ENCODE results near the gene TCERG1L.

TCERG1L gene

DNA sequence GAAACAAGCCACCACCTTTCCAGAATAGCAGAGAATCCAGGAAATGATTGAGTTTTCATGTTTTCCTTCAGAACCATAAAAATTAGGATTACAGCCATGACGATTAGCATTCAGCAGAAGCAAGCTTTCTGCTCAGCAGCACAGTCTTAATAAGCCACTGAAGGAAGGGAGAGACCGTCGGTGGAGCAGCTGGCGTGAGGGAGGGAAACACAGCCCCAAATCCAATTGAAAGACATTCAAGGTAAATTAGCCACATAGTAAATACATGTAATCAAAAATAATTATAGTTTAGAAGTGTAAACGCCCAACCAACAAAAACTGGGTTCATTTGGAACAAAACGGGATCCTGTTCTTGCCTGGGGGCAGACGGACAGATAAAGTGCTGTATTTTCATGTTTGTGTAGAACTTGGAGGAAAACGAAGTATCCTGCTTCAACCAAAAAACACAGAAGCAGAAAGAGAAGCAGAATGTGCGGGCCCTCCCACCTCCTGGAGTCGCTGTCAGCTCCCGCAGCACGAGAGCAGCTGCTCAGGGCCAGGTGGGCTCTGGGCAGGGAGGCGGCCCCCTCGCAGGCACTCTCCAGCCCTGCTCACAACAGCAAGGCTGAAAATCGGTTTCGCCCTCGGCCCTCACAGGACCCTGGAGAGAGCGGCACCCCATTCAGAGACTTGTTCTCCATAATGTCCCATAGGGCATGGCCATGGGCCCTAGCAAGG is 84.9 kb downstream of the TCERG1L start:
- DNase-seq (ENCODE audit: low spot score) = no peak

DNA sequence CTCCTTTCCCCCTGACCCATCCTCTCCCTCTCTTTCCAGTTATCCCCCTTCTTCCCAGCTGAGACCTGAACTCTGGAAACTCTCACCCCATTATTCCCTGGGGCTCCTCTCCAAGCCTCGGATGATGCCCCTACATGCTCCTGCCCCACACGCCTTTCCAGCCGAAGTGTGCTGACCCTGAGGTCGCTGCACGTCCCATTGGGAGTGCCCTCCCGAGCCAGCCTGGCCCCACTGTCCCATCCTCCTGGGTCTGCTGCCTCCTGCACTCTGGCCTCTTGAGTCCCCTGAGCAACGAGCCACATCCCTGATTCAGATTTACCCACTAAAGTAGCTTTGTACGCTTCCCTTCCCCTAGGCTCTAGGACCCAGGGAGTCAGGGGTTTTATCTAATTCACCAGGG is 87.4 kb downstream of the TCERG1L start:
- DNase-seq (ENCODE audit: low spot score) = no peak

- no peak for DNase-seq (ENCODE audit: low spot score)
Observed at GRCh38 chr10:131223422-131223821, 88.1 kb downstream of the TCERG1L start.

DNA sequence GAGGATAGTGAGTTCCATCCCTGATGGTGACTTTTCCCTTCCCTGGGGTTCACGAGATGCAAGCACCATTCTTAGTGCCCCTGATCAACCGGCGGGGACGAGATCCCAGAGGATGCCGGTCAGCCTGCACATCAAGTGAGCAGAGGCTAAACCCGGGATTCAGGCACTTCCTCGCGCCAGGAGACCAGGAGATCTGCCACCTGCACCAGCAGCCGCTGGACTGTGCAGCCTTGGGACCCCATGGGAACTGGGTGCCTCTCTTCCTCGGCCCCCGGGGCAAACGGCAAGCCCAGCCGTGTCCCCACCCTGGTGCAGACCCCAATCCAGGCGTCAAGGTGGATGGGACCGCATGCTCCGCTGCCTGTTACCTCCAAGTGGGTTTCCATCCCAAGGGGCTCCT is 88.5 kb downstream of the TCERG1L start:
- DNase-seq (ENCODE audit: low spot score) = no peak

- DNase-seq (ENCODE audit: low spot score) = no peak
Observed at GRCh38 chr10:131221632-131222277, 89.8 kb downstream of the TCERG1L start.

DNA sequence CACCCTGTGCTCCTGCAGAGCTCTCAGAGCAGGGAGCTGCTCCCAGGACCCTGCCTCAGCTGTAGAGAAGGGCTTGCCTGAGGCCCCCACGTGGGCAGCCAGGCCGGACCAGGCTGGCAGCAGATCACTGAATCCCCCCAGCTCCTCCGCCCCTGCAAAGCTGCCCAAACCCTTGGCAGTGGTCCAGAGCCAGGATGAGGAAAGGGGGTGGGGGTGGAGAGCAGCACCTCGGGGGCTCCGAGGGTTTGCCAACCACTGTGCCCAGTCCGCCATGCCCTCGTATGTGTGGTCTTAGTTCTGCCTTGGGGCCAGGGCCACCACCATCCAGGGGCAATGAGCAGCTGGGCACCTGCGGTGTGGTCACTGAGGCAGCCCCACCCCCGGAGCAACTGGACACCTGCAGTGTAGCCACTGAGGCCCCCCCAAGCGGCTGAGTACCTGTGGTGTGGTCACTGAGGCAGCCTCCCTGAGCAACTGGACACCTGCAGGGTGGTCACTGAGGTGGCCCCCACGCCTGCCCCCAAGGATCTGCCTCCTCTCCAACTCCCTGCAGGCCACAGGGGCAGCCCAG is 90.8 kb downstream of the TCERG1L start:
- DNase-seq (ENCODE audit: low spot score) = no peak

DNA sequence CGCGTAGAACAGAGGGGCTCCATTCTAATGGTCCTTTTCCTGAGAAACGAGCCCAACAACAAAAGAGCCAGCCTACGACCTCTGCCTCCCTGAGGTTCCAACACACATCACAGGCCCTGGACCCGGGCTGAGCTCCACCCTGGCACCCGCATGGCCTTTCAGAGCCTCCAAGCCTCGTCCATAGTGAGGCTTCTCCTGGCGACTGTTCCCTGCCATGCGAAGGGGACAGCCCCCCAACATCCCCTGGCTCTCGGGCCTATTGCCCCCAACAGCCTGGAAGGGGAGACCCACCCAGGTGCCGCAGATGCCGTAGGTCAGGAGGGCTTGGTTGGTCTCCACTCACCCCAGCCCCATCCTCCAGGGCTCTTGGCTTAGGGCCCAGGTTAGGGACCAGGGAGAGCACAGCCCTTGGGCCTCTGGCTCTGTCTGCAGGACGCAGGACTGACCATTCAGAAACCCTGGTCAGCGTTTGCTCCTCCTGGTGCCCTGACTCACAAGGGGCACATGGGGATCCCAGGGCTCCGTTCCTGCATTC is 91.5 kb downstream of the TCERG1L start:
- DNase-seq (ENCODE audit: low spot score) = no peak

GRCh38 chr10:131219584-131219886 is 92.0 kb downstream of the TCERG1L start:
- DNase-seq (ENCODE audit: low spot score) = no peak

DNA sequence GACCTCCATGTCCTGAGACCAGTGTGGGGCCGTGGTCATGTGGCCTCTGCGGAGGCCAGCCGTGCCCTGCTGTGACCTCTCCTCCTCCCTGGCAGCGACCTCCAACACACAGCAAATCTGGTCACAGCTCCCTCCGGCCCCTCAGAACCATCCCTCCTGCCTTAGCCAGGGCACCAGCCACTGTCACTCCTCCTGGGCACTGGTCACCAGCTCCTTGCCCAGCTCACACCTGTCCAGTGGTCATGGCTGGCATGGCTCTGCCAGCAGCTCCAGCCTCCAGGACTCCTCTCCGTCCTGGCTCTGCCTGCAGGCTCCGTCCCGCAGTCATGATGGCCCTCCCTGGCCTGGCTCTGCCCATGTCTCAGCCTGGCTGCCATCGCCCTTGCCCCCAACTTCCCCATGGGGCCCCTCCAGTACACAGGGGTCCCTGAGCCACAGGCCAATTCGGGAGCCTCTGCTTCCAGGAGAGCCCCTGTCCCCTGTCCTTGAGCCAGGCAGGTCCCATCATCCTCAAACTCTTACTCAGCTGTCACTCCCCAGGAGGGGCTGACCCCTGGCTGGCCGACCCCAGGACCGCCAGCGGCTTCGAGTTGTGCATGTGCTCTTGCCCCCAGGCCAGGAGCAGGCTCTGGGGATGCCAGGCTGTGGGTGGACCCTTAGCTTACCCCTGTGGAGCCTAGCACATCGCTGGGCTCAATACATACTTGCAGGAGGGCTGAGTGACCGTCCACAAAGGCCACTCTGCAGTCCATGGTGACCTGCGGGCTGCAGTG is 92.5 kb downstream of the TCERG1L start:
- no peak for DNase-seq (ENCODE audit: low spot score)

GRCh38 chr10:131216681-131217230 is 94.8 kb downstream of the TCERG1L start:
- no peak for DNase-seq (ENCODE audit: low spot score)

- DNase-seq (ENCODE audit: low spot score) = no peak
Observed at GRCh38 chr10:131215776-131216175, 95.7 kb downstream of the TCERG1L start.

DNA sequence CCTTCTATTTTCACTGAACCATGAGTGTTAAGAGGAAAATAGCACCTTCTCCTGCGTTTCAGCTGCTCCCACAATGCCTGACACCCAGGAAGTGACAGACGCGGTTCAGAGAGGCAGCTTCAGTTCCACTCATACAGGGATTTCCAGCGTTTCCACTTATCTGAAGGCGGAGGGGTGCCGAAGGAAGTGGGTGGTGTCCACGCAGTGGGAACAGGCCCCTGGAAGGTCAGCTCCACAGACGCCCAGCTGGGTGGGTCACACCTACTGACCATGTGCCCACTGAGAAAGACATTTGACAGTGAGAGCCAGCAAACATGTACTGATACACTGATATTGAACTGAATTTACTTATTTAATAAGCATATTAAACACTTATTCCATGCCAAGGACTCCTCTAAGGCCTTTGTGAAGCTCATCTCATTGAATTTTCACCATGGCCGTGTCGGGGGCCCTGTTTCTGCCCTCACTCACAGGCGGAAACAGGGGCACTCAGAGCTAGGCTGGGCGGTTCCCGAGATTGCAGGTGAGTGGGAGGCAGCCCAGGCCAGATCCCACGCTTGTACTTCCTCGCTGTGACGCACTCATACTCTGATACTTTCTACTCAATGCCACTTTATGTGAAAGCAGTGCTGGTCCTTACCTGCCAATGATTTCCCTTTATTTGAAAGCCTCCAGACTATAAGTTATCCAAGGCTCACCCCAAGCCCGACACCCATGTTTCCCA is 96.8 kb downstream of the TCERG1L start:
- no peak for DNase-seq (ENCODE audit: low spot score)

DNA sequence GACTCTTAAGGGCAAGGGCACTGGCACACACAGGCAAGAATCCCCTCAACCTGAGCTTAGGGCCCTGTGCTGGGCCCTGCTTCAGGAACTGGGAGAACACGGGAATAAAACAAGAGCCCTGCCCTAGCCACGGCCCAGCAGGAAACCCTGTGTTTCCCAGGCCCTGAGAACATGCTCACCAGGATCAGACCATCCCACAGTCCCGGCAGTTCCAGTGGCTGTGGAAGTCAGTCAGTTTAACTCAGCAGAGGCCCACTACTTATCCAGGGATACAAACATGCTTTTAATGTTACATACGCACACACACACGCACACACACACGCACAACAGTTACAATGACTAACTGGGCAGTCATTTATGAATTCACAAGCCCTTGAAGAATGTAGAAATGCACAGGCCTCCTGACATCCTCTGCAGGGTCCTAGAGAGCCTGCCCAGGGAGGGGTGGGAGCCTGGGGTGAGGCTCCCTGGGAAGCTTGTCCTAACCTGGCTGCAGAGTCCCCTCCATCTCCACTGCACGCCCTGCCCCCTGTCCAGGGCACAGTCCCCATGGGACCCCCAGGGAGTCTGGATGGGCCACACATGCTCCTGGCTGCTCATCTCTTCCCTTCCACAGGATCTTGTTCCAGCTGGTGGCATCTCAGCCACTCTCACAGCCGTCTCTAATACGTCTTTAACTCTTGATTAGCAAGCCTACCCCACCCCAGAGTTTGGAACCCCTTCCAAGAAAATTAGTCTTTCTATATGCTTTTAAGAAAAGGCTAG is 97.6 kb downstream of the TCERG1L start:
- DNase-seq (ENCODE audit: low spot score) = no peak

DNA sequence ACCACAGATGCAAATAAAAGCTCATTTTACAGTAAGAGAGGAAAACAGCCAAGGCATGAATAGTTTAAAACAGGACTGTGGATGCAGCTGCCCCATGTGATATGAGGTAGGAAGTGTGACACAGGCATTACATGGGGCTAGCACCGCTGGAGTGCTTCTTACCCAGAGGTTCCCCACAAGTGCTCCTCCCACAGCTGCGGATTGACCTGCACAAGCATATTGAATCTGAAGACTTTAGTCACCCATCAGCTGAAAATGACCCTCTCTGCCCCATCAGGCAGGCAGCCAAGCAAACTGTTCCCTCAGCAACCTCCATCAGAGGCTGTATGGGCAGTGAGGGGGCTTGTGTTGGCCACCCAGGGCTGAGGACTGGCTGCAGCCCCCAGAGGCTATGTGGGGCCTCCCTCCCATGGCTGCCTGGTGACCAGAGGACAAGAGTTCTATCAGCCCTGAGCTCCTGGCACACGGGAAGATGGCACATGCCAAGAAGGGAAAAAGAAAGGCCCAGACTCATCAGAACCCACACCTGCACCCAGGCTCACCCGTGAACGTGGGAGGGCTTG is 98.7 kb downstream of the TCERG1L start:
- no peak for DNase-seq (ENCODE audit: low spot score)

GRCh38 chr10:131211965-131212619 is 99.4 kb downstream of the TCERG1L start:
- DNase-seq (ENCODE audit: low spot score) = no peak

DNA sequence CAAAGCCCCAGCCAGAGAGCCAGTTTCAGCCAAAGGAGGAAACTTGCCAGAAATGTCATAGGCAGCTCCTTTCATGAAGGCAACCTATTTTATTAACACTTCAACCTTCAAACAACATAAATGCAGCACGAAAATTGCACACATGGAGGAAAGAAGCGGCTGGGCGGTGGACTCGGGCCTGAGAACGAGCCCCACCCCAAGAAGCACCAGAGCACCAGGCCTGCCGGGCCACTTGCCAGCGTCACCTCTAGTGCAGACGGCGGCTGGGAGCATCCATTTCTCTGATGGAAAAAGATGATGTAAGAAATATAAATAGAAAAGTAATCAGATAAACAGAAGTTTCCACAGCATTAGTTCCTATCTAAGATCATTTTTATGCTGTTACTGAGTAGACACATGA is 100.0 kb downstream of the TCERG1L start:
- DNase-seq (ENCODE audit: low spot score) = no peak

DNA sequence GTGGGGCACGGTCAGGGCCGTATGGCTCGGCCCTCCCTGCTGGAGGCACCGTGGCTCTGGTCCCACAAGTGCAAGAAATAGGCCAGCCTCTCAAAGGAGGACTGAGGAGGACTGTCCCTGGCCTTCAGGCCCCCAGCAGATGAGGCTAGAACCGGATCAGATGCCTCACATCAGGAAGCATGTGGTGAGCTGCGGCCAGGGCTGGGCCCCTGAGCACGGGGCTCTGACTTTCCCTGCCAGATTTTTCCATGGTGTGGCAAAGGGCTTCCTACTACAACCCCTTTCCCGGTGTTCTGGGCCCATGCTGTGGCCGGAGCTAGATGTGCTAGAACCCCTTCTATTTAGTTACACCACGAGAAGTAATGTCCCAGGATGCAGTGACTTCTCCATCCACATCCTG is 100.4 kb downstream of the TCERG1L start:
- DNase-seq (ENCODE audit: low spot score) = no peak

DNA sequence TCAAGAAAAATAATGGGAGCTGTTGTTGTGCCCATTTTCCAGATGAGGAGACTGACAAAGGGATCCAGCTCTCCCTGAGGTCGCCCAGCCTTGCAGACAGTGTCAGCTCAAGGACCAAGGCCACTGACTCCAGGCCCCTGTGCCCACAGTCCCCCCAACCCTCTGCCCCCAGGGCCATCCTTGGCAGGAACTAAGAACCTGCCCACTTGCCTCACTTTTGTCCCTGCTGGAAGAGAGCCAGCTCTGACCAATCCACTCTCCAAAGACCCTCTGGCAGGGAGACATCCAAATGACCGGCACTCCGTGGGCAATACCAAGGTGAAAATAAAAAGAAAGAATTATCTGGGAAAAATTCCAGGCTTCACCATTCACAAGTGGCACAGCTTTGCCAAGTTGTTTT is 101.3 kb downstream of the TCERG1L start:
- no peak for DNase-seq (ENCODE audit: low spot score)

- DNase-seq (ENCODE audit: low spot score) = no peak
Observed at GRCh38 chr10:131207584-131208532, 103.7 kb downstream of the TCERG1L start.

Measured in germinal center (tissue), 1 donor.